ENCODE data around the gene TAC4. TPM values are rescaled to one million over a fixed set of nuclear protein-coding genes. Genes with fewer than 3 reads are reported as not detected.

Gene TAC4
- total RNA-seq, 1 experiment from 2014 or later: not detected

DNA sequence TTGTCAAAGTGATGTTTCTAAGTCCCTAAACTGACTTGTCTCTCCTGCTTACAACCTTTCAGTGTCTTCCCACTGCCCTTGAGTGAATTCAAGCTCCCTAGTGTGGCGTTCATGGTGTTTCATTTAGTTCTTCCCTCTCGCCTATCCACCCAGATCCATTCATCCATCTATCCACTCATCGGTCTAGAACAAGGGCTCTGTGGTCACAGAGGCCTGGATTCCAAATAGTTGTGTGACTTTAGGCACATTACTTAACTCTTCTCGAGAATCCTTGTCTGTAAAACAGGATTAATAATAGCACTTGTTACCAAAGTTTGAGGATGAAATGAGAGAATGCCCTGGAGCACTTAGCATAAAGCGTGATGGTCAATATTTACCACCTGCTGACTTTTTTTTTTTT is 870 bp upstream of the TAC4 start:
- intact Hi-C loops (cut with micrococcal nuclease; ENCODE audit: unreplicated experiment): no loop called here
- Mint-ChIP-seq H3K27me3 (ENCODE audit: unreplicated experiment) (peaks cover 34% of the 10 kb centered on the region), H3K4me3 (ENCODE audit: low read depth, unreplicated experiment) (no peak overlapping the region), H3K36me3 (ENCODE audit: insufficient read depth, unreplicated experiment) (peaks cover 23% of the 10 kb centered on the region), H3K27ac (ENCODE audit: unreplicated experiment) (no peak overlapping the region), H3K9me3 (ENCODE audit: low read depth, unreplicated experiment) (no peaks in the 10 kb centered on the region), H3K4me1 (ENCODE audit: low read depth, unreplicated experiment) (no peaks in the 10 kb centered on the region)
- TF ChIP-seq, protein P1, sequence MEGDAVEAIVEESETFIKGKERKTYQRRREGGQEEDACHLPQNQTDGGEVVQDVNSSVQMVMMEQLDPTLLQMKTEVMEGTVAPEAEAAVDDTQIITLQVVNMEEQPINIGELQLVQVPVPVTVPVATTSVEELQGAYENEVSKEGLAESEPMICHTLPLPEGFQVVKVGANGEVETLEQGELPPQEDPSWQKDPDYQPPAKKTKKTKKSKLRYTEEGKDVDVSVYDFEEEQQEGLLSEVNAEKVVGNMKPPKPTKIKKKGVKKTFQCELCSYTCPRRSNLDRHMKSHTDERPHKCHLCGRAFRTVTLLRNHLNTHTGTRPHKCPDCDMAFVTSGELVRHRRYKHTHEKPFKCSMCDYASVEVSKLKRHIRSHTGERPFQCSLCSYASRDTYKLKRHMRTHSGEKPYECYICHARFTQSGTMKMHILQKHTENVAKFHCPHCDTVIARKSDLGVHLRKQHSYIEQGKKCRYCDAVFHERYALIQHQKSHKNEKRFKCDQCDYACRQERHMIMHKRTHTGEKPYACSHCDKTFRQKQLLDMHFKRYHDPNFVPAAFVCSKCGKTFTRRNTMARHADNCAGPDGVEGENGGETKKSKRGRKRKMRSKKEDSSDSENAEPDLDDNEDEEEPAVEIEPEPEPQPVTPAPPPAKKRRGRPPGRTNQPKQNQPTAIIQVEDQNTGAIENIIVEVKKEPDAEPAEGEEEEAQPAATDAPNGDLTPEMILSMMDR (IDR thresholded peaks at IDR 0.05; ENCODE audit: unreplicated experiment): no peak
- no TSS peak for BruUV-seq (replicated peaks)
- no peak for DNase-seq
- CTCF ChIA-PET: no interaction called here

- CTCF ChIA-PET: no interaction called here
- TF ChIP-seq, protein P1 (IDR thresholded peaks at IDR 0.05; ENCODE audit: unreplicated experiment): no peak
- no peaks in the 10 kb centered on the region for H3K4me1 Mint-ChIP-seq (ENCODE audit: low read depth, unreplicated experiment)
- intact Hi-C loops (cut with micrococcal nuclease; ENCODE audit: unreplicated experiment): no loop called here
- H3K27ac Mint-ChIP-seq (ENCODE audit: unreplicated experiment): no peak overlapping the region
- no peak for DNase-seq
- H3K4me3 Mint-ChIP-seq (ENCODE audit: low read depth, unreplicated experiment): no peak overlapping the region
- H3K9me3 Mint-ChIP-seq (ENCODE audit: low read depth, unreplicated experiment): no peaks in the 10 kb centered on the region
- no TSS peak for BruUV-seq (replicated peaks)
- H3K27me3 Mint-ChIP-seq (ENCODE audit: unreplicated experiment): peaks cover 17% of the 10 kb centered on the region
- peaks cover 24% of the 10 kb centered on the region for H3K36me3 Mint-ChIP-seq (ENCODE audit: insufficient read depth, unreplicated experiment)
Measured at GRCh38 chr17:49846938-49847712, 744 bp downstream of the TAC4 start.

DNA sequence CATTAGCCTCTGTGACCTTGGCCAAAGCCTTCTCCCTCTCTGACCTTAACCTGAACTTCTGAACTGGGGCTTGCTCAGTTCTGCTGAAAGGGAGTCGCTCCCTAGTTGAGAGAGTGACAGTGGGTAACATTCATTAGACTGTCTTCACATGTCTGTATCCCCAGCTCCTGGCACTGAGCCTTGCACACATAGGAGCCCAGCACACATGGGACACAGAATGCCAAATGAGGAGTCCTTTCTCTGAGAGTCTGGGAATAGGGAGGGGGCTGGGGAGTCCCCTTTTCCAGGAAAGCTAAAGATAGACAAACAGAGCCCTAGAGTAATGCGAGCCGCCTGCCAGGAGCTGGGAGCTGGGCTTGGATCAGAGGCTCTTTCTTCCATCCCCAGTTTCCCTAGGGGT is 2.5 kb downstream of the TAC4 start:
- DNase-seq: no peak
- Mint-ChIP-seq H3K36me3 (ENCODE audit: insufficient read depth, unreplicated experiment) (peaks cover 11% of the 10 kb centered on the region), H3K4me3 (ENCODE audit: low read depth, unreplicated experiment) (no peak overlapping the region), H3K27ac (ENCODE audit: unreplicated experiment) (no peak overlapping the region), H3K4me1 (ENCODE audit: low read depth, unreplicated experiment) (no peaks in the 10 kb centered on the region), H3K27me3 (ENCODE audit: unreplicated experiment) (peaks cover 2% of the 10 kb centered on the region), H3K9me3 (ENCODE audit: low read depth, unreplicated experiment) (no peaks in the 10 kb centered on the region)
- intact Hi-C loops (cut with micrococcal nuclease; ENCODE audit: unreplicated experiment): no loop called here
- BruUV-seq (replicated peaks): no TSS peak
- TF ChIP-seq, protein P1 (IDR thresholded peaks at IDR 0.05; ENCODE audit: unreplicated experiment): no peak
- CTCF ChIA-PET: no interaction called here

GRCh38 chr17:49843774-49844350 is 4.0 kb downstream of the TAC4 start:
- CTCF ChIA-PET: interaction anchor here (0.5 to 1.5 kb wide), 2 partner anchors 22 to 145 kb away, joined by 3 to 4 read pairs; no protein-coding TSS in a partner anchor
- H3K27me3 Mint-ChIP-seq (ENCODE audit: unreplicated experiment): no peaks in the 10 kb centered on the region
- DNase-seq: peak; percentile 74
- no peaks in the 10 kb centered on the region for H3K9me3 Mint-ChIP-seq (ENCODE audit: low read depth, unreplicated experiment)
- H3K36me3 Mint-ChIP-seq (ENCODE audit: insufficient read depth, unreplicated experiment): peaks cover 10% of the 10 kb centered on the region
- TF ChIP-seq, protein P1 (IDR thresholded peaks at IDR 0.05; ENCODE audit: unreplicated experiment): peak; percentile 86
- intact Hi-C loops (cut with micrococcal nuclease; ENCODE audit: unreplicated experiment): no loop called here
- H3K27ac Mint-ChIP-seq (ENCODE audit: unreplicated experiment): no peak overlapping the region
- no peaks in the 10 kb centered on the region for H3K4me1 Mint-ChIP-seq (ENCODE audit: low read depth, unreplicated experiment)
- no peak overlapping the region for H3K4me3 Mint-ChIP-seq (ENCODE audit: low read depth, unreplicated experiment)
- BruUV-seq (replicated peaks): no TSS peak
